ENCODE measurements around the gene CNOT10.

- no peak for TF ChIP-seq CTCF (IDR thresholded peaks at IDR 0.05)
- no peak for TF ChIP-seq EZH2 (IDR thresholded peaks at IDR 0.05; ENCODE audit: borderline replicate concordance, insufficient read depth, low read depth, low read length, poor library complexity, severe bottlenecking)
These were observed 41.6 kb upstream of the CNOT10 start for GRCh38 chr3:32643354-32643753.

Data from B cell (primary cell).